Left hindlimb (tissue), 1 donor: ENCODE results near the gene USP30.
"Not testable (repeated sequence)": the region's sequence is repeated elsewhere in the genome, so short reads cannot be mapped to it uniquely, and the experiment has no call there.

ENCODE experiments used
- DNase-seq: peaks from one replicate; pipeline ENCODE4 v3.0.0-alpha.2; 2018

The USP30 gene, protein sequence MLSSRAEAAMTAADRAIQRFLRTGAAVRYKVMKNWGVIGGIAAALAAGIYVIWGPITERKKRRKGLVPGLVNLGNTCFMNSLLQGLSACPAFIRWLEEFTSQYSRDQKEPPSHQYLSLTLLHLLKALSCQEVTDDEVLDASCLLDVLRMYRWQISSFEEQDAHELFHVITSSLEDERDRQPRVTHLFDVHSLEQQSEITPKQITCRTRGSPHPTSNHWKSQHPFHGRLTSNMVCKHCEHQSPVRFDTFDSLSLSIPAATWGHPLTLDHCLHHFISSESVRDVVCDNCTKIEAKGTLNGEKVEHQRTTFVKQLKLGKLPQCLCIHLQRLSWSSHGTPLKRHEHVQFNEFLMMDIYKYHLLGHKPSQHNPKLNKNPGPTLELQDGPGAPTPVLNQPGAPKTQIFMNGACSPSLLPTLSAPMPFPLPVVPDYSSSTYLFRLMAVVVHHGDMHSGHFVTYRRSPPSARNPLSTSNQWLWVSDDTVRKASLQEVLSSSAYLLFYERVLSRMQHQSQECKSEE

DNA sequence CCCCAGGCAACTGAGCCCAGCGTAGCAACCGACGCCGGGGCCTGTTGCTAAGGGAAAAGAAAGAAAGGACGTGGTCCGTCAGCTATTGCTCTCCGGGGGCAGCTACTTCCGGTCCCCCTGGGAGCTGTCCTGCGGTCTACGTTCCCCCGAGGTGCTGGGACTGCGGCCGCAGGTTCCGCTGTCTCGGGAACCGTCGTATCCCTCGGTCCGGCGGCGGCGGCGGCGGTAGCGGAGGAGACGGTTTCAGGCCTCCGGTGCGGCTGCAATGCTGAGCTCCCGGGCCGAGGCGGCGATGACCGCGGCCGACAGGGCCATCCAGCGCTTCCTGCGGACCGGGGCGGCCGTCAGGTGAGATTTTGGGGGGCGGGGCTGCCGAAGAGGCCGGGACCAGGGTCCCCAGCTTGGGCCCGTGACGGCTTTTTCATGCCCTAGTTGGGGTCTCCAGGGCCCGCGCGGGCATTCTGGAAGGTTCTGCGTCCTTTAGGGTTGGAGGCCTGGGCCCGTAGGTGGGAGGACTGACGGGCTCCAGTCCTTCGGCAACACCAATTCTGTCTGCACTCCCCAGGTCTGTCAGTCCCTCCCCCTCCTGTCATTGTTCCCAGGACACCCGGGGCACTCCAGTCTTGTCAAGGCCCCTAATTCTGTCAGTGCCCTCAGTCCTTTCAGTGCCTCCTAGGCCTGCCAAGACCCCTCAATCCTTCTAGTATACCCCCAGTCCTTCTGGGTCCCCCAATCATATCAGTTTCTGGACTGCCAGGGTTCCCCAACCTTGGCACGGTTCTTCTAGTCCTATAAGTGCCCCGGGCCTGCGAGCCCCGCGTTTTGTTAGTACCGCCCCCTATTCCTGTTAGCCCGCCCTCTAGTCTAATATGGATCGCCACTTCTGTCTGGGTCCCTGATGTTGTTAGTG is at the start of gene USP30:
Gene USP30, plus strand, starts transcription at position 163 of the 910 bp plus-strand sequence. Its CDS starts 103 bp downstream, at position 266.
- DNase-seq = peak; percentile 88

DNA sequence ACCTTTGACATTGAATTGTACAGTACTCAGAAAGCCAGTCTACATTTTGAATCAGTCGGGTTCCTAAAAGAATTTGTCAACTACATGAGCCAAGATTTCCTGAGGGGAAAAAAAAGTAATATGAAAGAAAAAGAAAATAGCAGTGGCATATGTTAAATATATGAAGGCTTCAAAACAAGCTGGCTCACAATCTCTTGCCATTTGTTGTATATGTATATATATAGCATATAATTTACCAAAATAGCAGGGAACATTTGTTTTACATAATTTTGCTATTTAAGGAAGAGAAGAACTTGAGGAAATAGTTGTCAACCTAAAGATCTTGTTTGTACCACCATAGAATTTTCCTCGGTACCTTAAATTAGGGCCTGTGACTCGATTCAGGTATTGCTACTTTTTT is 48.4 kb upstream of the USP30 start:
- DNase-seq = no peak

DNA sequence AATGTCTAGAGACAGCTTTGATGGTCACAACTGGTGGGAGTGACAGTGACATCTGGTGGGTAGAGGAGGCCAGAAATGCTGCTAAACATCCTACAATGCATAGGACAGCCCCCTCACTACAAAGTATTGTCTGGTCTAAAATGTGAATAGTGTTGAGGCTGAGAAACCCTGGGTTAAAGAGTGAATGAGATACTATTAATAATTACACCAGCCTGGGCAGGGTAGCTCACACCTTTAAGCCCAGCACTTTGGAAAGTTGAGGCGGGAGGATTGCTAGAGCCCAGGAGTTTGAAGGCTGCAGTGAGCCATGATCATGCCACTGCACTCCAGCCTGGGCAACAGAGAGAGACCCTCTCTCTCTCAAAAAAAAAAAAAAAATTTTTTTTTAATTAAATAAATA is 42.6 kb upstream of the USP30 start:
- no peak for DNase-seq

DNA sequence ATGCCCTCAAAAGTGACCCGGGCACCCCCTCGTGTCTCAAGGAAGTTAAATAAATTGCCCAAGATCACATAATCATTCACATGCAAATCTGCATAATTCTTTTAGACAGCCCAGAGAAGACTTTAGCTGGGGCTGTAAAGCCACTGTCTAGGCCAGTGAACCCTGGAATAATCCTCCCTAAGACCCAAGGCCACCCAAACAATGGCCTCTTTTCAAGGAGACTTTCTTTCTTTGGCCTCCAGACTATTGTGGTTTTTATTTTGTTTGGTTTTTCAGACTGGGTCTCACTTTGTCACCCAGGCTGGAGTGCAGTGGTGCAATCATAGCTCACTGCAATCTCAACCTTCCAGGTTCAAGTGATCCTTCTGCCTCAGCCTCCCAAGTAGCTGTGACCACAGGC is 42.1 kb upstream of the USP30 start:
- DNase-seq = no peak

DNA sequence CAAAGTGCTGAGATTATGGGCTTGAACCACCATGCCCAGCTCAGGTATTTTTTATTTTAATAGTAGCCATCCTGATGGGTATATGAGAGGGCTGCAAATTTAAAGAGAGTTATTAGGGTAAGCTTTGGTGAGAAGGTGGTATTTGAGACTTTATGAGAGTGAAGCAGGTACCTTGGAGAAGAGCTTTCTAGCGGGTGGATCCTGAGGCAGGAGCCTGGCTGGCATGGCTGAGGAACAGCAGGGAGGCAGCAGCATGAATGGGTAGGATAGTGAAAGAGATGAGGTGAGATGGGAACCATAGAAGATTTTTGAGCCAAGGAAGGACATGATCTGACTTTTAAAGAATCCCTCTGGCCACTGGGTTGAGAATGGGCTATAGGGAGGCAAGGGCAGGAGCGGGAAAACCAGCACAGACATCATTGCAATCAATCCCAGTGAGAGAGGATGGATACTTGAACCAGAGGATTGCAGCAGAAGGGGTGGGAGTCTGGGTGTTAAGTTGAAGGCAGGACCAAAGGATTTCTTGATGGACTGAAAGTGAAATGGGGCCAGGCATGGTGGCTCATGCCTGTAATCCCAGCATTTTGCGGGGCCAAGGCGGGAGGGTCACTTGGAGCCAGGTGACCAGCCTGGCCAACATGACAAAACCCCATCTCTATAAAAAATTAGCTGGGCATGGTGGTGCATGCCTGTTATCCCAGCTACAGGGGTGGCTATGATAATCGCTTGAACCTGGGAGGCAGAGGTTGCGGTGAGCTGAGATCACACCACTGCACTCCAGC is 37.2 kb upstream of the USP30 start:
- DNase-seq = no peak

DNA sequence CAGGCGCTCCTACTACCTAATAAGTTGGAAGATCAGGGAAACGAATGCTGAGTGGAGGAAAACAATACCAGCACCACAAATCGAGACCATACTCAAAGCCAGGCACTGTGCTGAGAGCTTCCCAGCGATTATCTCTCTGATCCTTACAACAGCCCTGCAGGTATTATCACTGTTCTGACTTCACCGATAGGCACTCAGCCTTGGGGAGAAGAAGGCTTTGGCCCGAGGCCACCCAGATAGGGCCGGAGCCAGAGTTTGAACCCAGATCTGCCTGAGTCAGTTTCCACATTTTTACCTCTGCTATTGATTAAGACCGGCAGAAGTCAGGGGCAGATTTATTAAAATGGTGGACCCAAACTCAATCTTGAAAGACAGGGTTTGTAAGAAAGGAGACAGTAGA is 36.4 kb upstream of the USP30 start:
- DNase-seq = no peak

DNA sequence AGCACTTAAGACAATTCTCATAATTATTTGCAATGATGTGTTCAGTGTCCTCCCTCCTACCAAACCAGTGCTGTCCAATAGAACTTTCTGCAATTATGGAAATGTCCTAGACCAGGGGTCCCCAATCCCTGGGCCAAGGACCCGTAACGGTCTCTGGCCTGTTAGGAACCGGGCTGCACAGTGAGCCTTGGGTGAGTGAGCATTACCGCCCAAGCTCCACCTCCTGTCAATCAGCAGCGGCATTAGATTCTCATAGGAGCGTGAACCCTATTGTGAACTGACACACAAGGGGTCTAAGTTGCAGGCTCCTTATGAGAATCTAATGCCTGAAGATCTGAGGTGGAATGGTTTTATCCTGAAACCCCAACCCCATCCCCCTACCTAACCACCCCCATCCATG is 35.4 kb upstream of the USP30 start:
- no peak for DNase-seq

DNA sequence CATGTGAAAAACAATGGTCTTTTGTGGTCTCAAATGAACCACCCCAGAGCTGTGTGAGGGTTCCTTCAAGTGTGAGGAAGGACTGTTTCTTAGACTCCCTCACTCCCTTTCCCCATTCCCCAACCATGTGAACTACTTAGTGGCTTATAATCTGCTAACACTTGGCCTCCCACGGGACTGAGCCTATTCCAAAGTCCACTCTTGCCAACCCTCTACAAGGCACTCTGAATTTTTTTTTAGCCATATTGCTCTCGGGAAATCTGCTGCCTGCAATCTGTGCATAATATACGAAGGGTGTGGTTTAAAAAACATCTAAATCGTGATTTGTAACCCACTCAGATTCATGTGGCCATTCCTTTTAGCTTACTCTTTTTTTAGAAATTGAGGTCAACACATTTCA is 34.1 kb upstream of the USP30 start:
- no peak for DNase-seq

DNA sequence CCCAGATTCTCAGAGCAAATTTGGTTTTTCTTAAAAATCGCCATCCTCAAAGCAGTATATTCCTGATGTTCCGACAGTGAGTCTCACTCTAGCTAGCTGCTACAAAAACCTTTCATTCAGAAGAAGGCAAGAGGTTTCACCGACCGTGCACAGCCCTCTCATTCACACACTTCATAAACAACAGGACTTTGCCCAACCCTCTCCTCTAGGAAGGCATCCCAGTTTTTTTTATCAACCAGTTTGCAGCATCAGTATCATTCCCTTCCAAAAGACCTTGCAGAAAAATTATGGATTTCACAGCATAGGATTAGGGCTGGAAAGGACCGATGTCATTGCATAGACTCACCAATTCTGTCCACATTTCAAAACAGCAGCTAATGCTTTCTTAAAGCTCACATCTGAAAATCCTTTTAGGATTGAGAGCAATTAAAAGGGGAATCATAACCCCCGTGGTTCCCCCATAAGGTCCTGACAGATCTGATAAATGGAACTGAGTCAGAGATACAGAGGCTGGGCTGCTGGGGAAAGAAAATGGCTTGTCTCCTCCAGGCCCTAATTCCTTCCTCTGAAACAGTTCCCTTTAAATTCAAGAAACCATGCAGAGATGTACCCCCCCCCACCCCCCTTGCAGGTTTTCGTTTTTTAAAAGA is 32.1 kb upstream of the USP30 start:
- DNase-seq = no peak

DNA sequence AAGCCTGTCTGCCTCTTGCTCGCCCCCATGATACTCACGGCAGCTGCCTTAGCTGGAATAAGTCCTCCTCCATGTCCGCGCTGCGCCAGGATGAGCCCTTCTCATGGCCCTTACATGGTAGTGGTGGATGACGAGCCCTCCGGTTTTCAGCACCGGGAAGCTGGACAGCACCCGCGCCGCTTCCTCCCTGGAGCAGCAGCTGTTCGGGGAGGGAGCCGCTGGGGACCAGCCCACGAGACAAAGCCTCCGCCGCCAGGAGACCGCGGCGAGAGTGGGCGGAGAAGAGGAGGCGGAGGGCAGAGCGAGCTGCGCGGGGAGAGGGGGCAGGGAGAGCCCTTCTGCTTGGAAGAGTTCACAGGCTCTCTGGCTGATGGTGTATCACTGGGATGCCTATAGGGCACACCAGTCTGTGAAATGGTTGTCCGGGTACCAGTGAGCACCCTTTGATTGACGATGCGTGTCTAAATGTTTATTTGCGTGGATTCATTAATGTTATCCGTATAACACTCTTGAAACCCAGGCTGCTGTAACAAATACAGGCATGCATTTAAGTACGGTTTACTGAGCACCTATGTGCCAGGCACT is 31.5 kb upstream of the USP30 start, which contains the start of gene SVOP:
Gene SVOP, minus strand, starts transcription at position 273 of the 585 bp plus-strand sequence. Its CDS starts 200 bp downstream, at position 73.
- DNase-seq = peak; percentile 87

DNA sequence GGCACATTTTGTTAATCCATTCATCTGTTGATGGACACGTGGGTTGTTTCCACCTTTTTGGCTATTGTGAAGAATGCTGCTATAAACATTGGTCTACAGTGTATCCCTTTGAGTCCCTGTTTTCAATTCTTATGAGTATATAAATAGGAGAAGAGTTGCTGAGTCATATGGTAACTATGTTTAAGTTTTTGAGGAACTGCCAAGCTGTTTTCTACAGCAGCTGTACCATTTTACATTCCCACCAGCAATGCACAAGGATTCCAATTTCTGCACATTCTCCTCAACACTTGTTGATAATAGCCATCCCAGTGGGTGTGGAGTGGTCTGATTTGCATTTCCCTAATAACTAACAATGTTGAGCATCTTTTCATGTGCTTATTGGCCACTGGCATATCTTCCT is 24.6 kb upstream of the USP30 start:
- no peak for DNase-seq

DNA sequence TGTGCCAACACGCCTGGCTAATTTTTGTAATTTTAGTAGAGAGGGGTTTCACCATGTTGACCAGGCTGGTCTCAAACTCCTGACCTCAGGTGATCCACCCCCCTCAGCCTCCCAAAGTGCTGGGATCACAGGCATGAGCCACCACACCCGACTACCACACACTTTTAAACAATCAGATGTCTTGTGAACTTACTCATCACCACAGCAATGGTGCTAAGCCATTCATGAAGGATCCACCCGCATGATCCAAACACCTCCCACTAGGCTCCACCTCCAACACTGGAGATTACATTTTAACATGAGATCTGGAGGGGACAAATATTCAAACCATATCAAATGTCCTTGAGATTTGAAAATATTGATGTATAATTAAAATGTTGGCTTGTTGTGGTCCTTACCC is 23.8 kb upstream of the USP30 start:
- not testable (repeated sequence) for DNase-seq

DNA sequence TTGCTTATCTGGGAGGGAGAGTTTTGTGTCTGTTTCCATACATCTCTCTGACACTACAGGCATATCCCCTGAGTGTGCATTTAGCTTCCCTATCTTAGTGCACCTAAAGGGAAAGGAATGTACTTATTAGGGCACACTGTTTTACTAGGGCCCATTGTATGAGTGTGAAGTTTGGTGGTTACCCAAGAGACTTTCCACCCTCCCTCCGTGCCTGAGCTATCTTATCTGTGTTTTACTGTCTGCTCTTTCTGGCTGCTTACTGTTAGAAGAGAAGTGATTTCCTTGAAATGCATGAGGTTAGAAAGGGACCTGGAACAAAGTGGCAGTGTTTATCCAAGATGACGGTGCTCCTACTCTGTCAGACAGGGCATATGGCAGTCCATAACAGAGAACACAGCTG is 23.0 kb upstream of the USP30 start:
- DNase-seq = no peak

DNA sequence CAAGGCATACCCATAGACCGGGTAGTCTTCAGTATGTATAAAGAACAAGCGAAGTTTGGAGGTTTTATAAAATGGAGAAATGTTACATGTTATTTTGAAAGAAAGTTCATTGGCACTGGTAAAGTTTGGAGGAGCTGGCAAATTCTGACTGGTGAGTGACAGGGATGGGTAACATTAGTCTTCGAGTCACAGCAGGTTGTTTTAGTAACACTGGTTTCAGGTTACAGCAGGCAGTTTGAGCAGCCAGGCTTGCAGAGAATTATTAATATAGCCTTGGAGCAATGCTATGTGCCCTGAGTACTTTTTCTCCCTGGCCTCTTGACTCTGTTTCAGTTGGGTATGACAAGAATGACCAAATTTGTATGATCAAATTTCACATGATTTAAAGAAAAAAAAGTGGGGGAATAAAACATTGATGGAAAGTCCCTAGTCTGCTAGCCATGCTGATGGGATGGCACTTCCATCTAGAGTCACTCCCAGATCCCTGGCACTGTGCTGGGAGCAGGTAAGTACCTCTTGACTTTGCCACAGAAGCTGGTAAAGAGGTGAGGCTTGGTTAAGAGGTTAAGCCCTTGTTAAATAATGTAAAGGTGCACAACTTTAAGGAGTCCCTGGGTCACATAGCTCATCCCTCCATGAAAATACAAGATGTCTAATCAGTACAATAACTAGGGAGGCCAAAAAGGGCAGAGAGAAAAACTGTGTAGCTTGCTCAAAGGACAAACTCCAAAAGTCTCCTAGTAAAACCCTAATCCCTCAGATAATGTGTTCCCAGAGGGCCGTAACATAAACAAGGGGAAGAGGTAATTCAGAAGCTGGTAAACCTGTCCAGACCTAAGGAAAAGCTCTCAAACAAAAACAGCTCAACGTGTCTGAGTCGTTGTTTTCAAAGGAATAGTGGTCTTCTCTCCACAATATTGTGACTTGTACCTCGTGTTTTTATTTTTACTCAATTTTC is 18.9 kb upstream of the USP30 start:
- DNase-seq = no peak

DNA sequence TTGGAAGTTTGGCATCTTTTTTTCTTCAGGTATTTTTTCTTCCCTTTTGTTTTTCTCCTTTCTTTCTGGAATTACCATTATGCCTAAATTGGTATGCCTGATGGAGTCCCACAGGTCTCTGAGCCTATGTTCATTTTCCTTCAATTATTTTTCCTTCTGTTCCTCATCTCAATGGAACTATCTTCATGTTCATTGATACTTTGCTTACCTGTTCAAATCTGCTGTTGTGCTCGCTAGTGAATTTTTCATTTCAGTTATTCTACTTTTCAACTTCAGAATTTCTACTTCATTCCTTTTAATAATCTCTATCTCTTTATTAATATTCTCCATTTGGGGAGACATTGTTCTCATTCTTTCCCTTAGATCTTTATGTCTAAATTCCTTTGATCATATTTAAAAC is 15.4 kb upstream of the USP30 start:
- no peak for DNase-seq

DNA sequence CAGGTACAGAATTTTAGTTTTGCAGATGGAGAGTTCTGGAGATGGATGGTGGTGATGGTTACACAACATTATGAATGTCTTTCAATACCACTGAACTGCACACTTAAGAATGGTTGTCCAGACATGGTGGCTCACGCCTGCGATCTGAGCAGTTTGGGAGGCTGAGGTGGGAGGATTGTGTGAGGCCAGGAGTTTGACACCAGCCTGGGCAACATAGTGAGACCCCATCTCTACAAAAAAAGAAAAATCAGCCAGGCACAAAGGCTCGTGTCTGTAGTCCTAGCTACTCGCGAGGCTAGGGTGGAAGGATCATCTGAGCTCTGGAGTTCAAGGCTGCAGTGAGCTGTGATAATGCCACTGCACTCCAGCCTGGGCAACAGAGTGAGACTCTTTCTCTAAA is 8.1 kb upstream of the USP30 start:
- no peak for DNase-seq

DNA sequence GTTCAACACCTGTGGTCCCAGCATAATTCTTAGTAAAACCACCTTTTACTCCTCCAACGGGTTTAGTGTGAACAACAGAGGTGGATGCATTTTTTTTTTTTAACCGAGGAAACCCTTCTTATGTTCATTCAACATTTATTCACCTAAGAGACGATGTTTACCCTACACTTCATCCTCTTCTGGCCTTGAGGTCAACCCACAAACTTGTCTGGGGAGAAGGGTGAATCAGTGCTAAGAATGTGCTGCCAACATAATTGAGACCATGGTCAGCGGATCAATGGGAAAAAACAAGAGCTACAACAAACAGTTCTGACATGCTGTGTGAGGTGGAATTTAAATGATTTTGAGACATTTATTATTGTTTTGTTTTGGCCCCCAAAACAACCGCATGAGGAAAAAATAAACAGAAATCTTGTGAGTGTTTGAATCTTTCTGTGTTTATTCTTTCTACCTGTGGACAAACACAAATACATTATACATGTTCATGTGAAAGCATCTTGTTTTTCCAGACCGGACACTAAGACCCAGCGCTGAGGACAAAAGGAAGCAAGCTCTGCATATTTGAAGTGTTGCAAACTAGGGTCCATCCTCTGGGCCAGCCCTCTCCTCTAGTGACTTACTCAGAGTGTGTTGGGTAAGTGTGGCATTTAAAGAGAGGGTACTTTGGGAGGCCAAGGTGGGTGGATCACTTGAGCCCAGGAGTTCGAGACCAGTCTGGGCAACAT is 5.1 kb upstream of the USP30 start:
- DNase-seq = no peak

DNA sequence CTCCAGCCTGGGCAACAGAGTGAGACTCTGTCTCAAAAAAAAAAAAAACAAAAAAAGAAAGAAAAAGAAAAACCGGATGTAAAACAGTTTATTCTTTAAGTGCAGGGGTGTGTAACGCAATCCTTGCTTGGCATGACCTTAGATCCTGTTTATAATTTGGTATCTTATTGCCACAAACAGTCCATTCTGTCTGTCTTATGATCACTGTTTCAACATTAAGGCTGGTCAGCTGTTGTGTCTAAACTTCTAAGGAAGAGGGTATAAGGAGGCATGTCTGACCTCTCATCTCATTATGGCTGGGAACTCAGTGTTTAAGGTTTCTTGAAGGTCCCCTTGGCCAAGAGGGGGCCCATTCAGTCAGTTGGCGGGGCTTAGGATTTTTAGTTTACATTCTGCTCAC is 3.7 kb upstream of the USP30 start:
- DNase-seq = not testable (repeated sequence)

DNA sequence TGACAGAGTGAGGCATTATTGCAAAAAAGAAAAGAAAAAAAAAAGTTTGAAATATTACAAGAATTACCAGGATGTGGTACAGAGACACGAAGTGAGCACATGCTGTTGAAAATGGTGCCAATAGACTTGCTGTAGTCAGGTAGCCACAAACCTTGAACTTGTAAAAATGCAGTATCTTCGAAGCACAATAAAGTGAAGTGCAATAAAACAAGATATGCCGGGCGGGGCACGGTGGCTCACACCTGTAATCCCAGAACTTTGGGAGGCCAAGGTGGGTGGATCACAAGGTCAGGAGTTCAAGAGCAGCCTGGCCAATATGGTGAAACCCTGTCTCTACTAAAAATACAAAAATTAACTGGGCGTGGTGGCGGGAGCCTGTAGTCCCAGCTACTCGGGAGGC is 2.6 kb upstream of the USP30 start:
- DNase-seq = not testable (repeated sequence)

DNA sequence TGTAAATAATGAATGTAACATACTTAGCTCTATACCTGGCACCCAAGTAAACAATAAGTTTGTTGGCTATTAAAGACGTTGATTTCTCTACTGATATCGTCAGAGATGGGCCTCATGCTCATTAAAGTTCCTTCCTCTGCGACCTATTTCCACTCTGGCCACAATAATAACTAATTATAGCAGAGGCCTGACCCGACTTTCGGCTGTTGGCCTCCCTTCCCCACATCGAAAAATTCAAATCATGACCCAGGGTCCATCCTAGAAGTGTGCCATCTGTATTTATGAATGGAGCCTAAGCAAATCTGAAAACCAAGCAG is 321 bp upstream of the USP30 start:
- DNase-seq = no peak
